ENCODE data around the gene GALNT2.

Gene GALNT2

DNA sequence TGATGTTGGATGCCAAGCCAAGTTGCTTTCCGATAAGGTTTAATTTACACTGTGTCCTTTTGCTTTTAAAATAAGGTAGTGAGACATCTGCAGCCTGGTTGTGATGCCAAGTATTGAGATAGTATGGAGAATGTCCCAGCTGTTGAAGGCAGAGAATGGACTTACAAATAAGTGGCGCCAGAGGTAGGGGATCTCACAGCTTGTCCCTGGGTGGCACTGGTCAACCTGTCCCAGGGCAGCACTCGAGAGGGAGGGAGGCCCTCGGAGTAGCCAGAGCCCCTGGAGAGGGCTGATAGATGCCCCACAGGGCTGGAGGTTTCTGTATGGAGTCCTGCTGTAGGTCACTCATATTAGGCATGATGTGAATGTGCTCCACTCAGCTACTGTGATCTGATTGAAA is 98.5 kb downstream of the GALNT2 start:
- TF ChIP-seq, protein P1, sequence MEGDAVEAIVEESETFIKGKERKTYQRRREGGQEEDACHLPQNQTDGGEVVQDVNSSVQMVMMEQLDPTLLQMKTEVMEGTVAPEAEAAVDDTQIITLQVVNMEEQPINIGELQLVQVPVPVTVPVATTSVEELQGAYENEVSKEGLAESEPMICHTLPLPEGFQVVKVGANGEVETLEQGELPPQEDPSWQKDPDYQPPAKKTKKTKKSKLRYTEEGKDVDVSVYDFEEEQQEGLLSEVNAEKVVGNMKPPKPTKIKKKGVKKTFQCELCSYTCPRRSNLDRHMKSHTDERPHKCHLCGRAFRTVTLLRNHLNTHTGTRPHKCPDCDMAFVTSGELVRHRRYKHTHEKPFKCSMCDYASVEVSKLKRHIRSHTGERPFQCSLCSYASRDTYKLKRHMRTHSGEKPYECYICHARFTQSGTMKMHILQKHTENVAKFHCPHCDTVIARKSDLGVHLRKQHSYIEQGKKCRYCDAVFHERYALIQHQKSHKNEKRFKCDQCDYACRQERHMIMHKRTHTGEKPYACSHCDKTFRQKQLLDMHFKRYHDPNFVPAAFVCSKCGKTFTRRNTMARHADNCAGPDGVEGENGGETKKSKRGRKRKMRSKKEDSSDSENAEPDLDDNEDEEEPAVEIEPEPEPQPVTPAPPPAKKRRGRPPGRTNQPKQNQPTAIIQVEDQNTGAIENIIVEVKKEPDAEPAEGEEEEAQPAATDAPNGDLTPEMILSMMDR (IDR thresholded peaks at IDR 0.05; ENCODE audit: insufficient read depth, low read depth, low read length, missing control alignments), result no peak
- H3K4me3 ChIP-seq (ENCODE audit: low read length), result no peak overlapping the region
- DNase-seq (ENCODE audit: low read depth), result no peak

DNA sequence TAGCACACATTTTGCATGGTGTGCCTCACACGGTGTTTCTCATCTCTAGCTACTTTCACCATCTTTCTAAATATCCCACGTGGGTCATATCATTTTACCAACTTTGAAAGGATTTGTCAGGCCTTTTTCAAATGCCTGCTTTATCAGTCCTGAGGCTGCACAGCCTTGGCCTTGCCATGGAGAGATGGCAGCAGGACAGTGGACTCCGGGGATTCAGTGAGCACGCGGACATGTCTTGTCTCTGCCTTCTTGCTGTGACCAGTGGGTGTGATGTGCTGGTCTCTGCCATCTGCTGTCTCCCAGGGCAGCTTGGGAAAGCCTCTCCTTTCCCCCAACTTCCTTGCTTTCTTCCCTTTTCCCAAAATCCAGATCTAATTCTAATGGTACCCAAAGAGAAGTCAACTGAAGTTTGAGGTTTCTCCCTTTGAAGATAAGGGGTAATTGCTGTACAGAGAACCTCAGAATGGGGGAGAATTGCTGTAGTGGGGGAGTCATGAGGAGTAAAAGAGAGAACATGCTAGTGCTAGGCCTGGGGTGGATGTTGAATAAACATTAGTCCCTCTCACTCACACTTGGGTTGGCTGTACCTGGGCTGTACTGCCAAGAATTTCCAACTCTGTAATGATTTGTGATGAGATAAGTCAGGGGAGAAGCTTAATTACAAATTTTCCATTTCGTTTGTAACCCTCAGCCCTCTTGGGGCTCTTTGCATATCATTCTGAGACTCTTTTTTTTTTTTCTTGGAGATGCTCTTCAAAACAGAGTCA is 99.5 kb downstream of the GALNT2 start:
- no peak for DNase-seq (ENCODE audit: low read depth)
- TF ChIP-seq, protein P1 (IDR thresholded peaks at IDR 0.05; ENCODE audit: insufficient read depth, low read depth, low read length, missing control alignments), result no peak
- no peak overlapping the region for H3K4me3 ChIP-seq (ENCODE audit: low read length)

DNA sequence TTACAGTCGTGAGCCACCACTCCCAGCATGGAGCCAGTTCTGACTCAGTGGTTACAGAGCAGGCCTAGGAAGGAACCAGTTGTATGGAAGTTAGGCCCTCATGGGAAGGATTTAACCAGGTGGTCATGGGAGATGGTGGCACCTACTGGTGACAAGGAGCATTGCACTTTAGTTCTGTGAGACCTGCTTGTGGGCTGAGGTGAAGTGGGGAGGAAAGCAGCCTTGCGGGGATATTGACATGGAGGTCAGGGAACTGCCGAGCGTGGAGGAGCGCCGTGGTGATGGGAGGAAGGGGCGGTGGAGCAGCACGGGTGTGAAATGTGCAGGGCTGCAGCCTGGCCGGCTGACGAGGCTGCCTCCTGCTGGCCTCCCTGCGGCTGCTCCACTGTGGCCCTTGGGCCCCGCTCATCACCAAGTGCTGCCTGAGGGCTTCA is 100.4 kb downstream of the GALNT2 start:
- TF ChIP-seq, protein P1 (IDR thresholded peaks at IDR 0.05; ENCODE audit: insufficient read depth, low read depth, low read length, missing control alignments), result peak; percentile 60
- DNase-seq (ENCODE audit: low read depth), result peak; percentile 53

DNA sequence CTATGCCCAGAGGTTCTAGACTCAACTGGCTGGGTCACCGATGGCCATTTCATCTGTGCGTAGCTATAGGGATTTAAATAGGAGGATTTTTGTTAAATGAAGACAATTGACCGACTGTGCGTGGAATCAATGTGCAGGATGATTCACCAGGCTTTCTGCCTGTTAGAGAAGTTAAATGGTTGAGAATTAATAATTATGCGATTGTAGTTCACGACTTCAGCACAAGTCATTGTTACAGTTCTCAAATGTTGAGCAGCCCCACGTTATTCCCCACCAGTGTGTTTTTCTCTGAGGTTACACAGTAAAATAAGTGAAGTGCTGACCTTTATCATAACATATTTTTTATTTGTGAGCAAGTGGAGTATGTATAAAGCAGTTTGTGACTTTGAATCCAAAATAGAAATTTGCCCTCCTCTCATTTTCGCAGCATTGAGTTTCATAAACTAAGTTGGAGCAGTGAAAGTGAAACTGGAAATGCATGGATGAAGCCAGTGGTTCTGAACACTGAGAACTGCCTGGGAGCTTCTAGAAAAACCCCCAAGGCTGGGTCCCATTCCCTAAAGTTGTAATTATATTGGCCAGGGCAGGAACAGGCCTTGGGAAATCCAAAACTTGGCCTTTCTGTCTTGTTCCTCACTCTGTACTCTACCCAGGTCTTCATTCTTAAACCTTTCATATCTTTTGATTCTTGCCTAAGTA is 102.6 kb downstream of the GALNT2 start:
- H3K4me3 ChIP-seq (ENCODE audit: low read length), result no peak overlapping the region
- no peak for DNase-seq (ENCODE audit: low read depth)
- TF ChIP-seq, protein P1 (IDR thresholded peaks at IDR 0.05; ENCODE audit: insufficient read depth, low read depth, low read length, missing control alignments), result no peak

More for the DNA sequence above, 100.4 kb downstream of the GALNT2 start:
- H3K4me3 ChIP-seq (ENCODE audit: low read length), result no peak overlapping the region

DNA sequence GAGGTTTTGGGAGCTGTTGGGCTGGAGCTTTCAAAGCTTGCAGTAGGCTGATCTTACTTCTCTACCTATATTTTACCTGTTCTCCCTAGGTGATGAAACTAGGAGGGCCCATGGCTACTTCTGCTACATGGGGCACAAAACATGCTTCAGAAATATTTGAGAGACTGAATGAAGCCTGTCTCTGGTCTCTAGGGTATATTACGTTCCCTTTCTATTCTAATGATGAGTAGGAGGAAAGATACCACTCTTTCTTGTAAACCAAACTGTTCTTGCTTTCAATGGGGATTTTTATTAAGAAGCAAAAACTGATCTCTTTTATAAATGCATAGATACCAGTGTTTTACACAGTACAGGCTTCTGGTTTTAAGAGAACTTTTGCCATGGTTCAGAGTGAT is 103.1 kb downstream of the GALNT2 start:
- TF ChIP-seq, protein P1 (IDR thresholded peaks at IDR 0.05; ENCODE audit: insufficient read depth, low read depth, low read length, missing control alignments), result no peak
- H3K4me3 ChIP-seq (ENCODE audit: low read length), result no peak overlapping the region
- DNase-seq (ENCODE audit: low read depth), result no peak

DNA sequence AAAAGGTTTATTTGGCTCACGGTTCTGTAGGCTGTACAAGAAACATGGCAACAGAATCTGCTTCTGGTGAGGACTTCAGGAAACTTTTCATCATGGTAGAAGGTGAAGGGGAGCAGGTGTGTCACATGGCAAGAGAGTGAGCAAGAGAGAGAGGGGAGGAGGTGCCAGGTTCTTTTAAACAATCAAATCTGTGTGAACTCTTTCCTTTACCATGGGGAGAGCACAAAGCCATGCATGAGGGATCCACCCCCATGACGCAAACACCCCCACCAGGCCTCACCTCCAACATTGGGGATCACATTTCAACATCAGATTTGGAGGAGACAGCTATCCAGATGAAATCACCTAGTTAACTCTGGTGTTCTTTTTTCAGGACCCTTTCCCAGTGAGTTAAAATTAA is 103.6 kb downstream of the GALNT2 start:
- TF ChIP-seq, protein P1 (IDR thresholded peaks at IDR 0.05; ENCODE audit: insufficient read depth, low read depth, low read length, missing control alignments), result no peak
- H3K4me3 ChIP-seq (ENCODE audit: low read length), result no peak overlapping the region
- DNase-seq (ENCODE audit: low read depth), result peak; percentile 9

All from epithelial cell of esophagus (primary cell).